HL-60 (cell line): Measurements from ENCODE around the gene ATP11A.
"Not testable (repeated sequence)": the region's sequence is repeated elsewhere in the genome, so short reads cannot be mapped to it uniquely, and the experiment has no call there.

Source experiments
- DNase-seq, 2 experiments: peaks; one replicate each; pipeline ENCODE4 v3.0.0-alpha.2; 2010 to 2020; ENCODE audit warnings: low read depth in 1 of 2, low spot score in 1 of 2
- H3K27ac ChIP-seq: fragments of 250-450 bp; sonication (Bioruptor Pico); replicated peaks from 2 replicates; pipeline ENCODE4 v1.5.1; 2020; ENCODE audit warnings: mild to moderate bottlenecking, moderate library complexity
- H3K27me3 ChIP-seq: fragments of 250-450 bp; sonication (Bioruptor Pico); 2 replicates; pipeline ENCODE4 v1.5.1; 2021; ENCODE audit warnings: mild to moderate bottlenecking, moderate library complexity; ENCODE audit not compliant: insufficient read depth, poor library complexity, severe bottlenecking
- H3K4me3 ChIP-seq: replicated peaks from 2 replicates; pipeline ENCODE4 v1.5.1; 2011; ENCODE audit warnings: mild to moderate bottlenecking, control low read depth, low read length; ENCODE audit not compliant: insufficient read depth
- CTCF ChIP-seq: IDR thresholded peaks from one replicate; pipeline ENCODE4 v1.5.1; 2011; ENCODE audit warnings: low read length, control low read depth, inconsistent platforms; ENCODE audit not compliant: insufficient read depth
- GABPA ChIP-seq: IDR thresholded peaks from 2 replicates; pipeline ENCODE4 v1.6.1; 2012; ENCODE audit warnings: low read depth
- POLR2AphosphoS5 ChIP-seq: IDR thresholded peaks from 2 replicates; pipeline ENCODE4 v1.6.1; 2012; ENCODE audit warnings: low read depth
- REST ChIP-seq: IDR thresholded peaks from 2 replicates; pipeline ENCODE4 v1.6.1; 2012; ENCODE audit warnings: low read depth; ENCODE audit not compliant: insufficient replicate concordance
- SPI1 ChIP-seq: IDR thresholded peaks from 2 replicates; pipeline ENCODE4 v1.6.1; 2012; ENCODE audit warnings: low read depth, mild to moderate bottlenecking, borderline replicate concordance

ATP11A gene

DNA sequence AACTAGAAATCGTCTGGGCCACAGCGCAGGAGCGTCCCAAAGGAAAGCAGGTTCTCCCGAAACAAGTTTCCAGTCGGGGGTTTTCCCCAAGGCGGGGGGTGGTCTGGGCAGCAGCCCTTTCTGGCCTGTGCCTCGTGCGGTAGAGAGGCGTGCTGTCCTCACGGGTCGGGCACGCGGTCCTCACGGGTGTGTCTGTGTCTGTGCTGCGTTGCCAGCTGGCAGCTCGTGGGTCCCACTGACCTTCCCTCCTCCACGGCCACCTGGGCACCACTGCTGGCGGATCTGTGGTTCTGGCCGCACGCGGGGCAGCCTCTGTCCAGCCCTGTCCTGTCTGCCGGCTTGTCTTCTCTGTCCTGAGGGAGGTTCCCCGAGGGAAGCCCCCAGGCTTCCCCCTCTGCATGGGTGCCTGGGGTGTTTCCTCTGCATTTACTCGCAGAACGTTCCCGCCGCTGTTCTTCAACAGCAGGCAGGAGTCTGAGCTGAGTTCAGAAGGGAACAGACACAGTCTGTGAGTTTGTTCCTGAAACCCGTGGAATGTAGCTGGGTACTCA, 181.0 kb downstream of the ATP11A start:
- TF ChIP-seq CTCF (no peak), SPI1 (no peak), REST (no peak), POLR2AphosphoS5 (no peak), GABPA (no peak)

GRCh38 chr13:112871742-112872141, 181.9 kb downstream of the ATP11A start:
- no peak for DNase-seq
- Histone ChIP-seq H3K4me3 (no peak overlapping the region), H3K27ac (no peak overlapping the region), H3K27me3 (no peaks in the 10 kb centered on the region)
- TF ChIP-seq CTCF (no peak), REST (no peak), SPI1 (no peak), POLR2AphosphoS5 (no peak), GABPA (no peak)

More for the DNA sequence above, 181.0 kb downstream of the ATP11A start:
- no peak overlapping the region for H3K27ac ChIP-seq
- DNase-seq, result no peak
- no peak overlapping the region for H3K4me3 ChIP-seq
- no peaks in the 10 kb centered on the region for H3K27me3 ChIP-seq

GRCh38 chr13:112872657-112873631, 183.1 kb downstream of the ATP11A start:
- H3K27ac ChIP-seq, H3K4me3 ChIP-seq: not testable (repeated sequence)

GRCh38 chr13:112873851-112874750, 184.3 kb downstream of the ATP11A start:
- TF ChIP-seq CTCF (peak; percentile 78), GABPA (no peak)
- no peaks in the 10 kb centered on the region for H3K27me3 ChIP-seq
- no peak overlapping the region for H3K27ac ChIP-seq
- H3K4me3 ChIP-seq, result no peak overlapping the region
- peak in 1 of 2 experiments; percentile 79 for DNase-seq

More at GRCh38 chr13:112872657-112873631, 183.1 kb downstream of the ATP11A start:
- H3K27me3 ChIP-seq, result not testable (repeated sequence)
- DNase-seq, result peak; percentile 12 to 57
